Transverse colon (tissue), 4 donors: ENCODE data around the gene IL3. TPM values are rescaled to one million over a fixed set of nuclear protein-coding genes. Genes with fewer than 3 reads are reported as not detected.

ENCODE experiments used
- DNase-seq: peaks from one replicate; pipeline ENCODE4 v3.0.0-alpha.2; 2019
- H3K27ac ChIP-seq, 4 donors: fragments of 200-600 bp; sonication (generic); 2 replicates each; pipeline ENCODE4 v1.5.1; 2016 to 2018; ENCODE audit warnings: inconsistent platforms in 4 of 4
- H3K27me3 ChIP-seq: fragments of 200-600 bp; sonication (generic); 2 replicates; pipeline ENCODE4 v1.5.1; 2017; ENCODE audit warnings: inconsistent platforms
- H3K36me3 ChIP-seq, 4 donors: fragments of 200-600 bp; sonication (generic); 2 replicates each; pipeline ENCODE4 v1.5.1; 2017 to 2019; ENCODE audit warnings: inconsistent platforms in 4 of 4
- H3K4me1 ChIP-seq, 4 donors: fragments of 200-600 bp; sonication (generic); 2 replicates each; pipeline ENCODE4 v1.5.1; 2017 to 2020; ENCODE audit warnings: inconsistent platforms in 4 of 4
- H3K4me3 ChIP-seq, 4 donors: fragments of 200-600 bp; sonication (generic); 1 replicate in 1 of 4; 2 replicates in 3 of 4; pipeline versions ENCODE4 v1.5.1 to v1.6.1; 2017 to 2019; ENCODE audit warnings: inconsistent platforms in 4 of 4
- H3K9me3 ChIP-seq, 2 donors: fragments of 200-600 bp; sonication (generic); 2 replicates each; pipeline ENCODE4 v1.5.1; 2017 to 2019; ENCODE audit warnings: inconsistent platforms in 2 of 2
- CTCF ChIP-seq, 5 experiments: fragments of 200-600 bp in 3 of 5; fragments of 450-650 bp in 2 of 5; sonication (generic) in 3 of 5; IDR thresholded peaks; 1 replicate in 2 of 5; 2 replicates in 3 of 5; pipeline ENCODE4 v1.5.1; 2016 to 2017; ENCODE audit warnings: antibody characterized with exemption in 5 of 5, inconsistent platforms in 3 of 5, mild to moderate bottlenecking in 2 of 5, moderate library complexity in 1 of 5
- EP300 ChIP-seq: sonication (generic); formaldehyde crosslinking; IDR thresholded peaks from one replicate; pipeline ENCODE4 v1.6.1; 2017; ENCODE audit warnings: antibody characterized with exemption, low read depth
- POLR2A ChIP-seq: fragments of 450-650 bp; IDR thresholded peaks from one replicate; pipeline ENCODE4 v1.6.1; 2016; ENCODE audit warnings: antibody characterized with exemption, mild to moderate bottlenecking, moderate library complexity
- POLR2AphosphoS5 ChIP-seq, 3 donors: sonication (generic); formaldehyde crosslinking; IDR thresholded peaks; one replicate each; pipeline ENCODE4 v1.6.1; 2016; ENCODE audit warnings: antibody characterized with exemption in 3 of 3
- WGBS, 2 donors: methylation state at CpG; one replicate each; pipeline ENCODE4 v1.1.5; 2018; ENCODE audit warnings: low coverage in 1 of 2; 5-methylcytosine and 5-hydroxymethylcytosine counted together
- in situ Hi-C, 4 donors: fragments of 200-750 bp; cut with MboI; loops; one replicate each; pipeline versions ENCODE4 v1.15.0 to v1.15.1; 2017; ENCODE audit warnings: low sequenced_read_pairs in 3 of 4, low pct_ligation_motif_present in 1 of 4, low pct_unique_long_range_greater_than_20kb in 1 of 4
- intact Hi-C: fragments of 100-400 bp; cut with DNase I; formaldehyde crosslinking; loops from one replicate; pipeline ENCODE4 v1.15.1; 2023; ENCODE audit warnings: low total_unique reads
- total RNA-seq, 4 donors: library from RNA; depleted of rRNA; stranded (reverse); fragments of >200 nt; gene quantifications; one replicate each; pipeline ENCODE4 v1.1.0, GENCODE V29; 2016

IL3 gene
- total RNA-seq, 4 donors from 2014 or later: not detected

DNA sequence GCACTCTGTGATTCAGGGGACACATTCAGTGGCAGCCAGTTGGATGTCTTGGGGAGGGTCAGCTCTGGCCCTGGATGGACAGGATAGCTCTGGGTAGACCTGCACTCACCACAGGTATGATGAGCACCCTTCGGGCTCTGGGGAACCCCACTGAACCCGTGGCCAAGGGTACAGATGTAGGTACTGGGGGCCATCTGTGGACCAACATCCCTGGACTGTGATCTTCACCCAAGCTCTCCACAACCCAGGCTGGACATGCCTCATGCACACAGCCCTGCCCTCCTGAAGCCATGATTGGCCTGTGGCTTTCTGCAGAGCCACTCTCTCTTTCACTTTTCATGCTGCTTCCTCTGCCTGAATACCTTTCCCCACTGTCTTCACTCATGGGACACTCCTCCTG, 33.4 kb upstream of the IL3 start:
- no peak for DNase-seq
- H3K9me3 ChIP-seq: no peaks in the 10 kb centered on the region
- intact Hi-C loops: no loop called here
- no peak overlapping the region for H3K4me3 ChIP-seq
- H3K4me1 ChIP-seq: no peaks in the 10 kb centered on the region
- no peaks in the 10 kb centered on the region for H3K36me3 ChIP-seq
- no peaks in the 10 kb centered on the region for H3K27me3 ChIP-seq
- TF ChIP-seq POLR2A (no peak), EP300 (no peak), POLR2AphosphoS5 (IDR thresholded peaks at IDR 0.05) (no peak), CTCF (IDR thresholded peaks at IDR 0.05) (no peak)
- WGBS, 2 donors: 74% methylated on average over 2 of the region's 2 CpGs; no CpG with 5 or more reads in 1 of the 2 donors
- H3K27ac ChIP-seq: no peak overlapping the region
- in situ Hi-C loops: no loop called here

DNA sequence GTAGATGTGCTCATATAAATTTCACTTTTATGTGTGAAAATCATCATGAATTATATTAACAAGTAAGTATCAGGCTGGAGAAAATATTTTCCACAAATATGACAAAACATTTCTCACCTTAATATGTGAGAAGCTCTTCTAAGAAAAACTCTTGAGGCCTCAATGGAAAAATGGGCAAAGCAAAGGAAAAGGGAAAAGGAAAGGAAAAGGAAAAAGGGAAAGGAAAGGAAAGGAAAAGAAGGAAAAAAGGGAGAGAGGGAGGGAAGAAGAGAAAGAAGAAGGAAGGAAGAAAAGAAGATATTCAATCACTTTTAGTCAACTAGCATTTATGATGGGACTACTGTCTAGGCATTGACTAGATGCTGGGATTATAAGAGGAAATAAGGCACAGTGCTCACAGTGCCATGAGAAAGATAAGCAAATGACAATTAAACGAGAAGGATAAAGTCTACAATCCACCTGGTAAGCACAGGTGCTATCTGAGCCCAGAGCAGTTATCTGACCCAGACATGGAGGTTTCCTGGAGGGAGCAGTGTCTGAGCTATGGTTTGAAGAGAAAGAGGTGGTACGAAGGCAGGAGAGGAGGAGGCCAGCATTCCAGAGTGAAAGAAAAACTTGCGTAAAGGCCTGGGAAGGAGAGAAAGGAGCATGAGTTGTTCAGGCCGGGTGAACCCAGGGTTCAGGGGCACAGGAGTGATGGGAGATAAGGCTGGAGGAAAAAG, 30.7 kb upstream of the IL3 start:
- TF ChIP-seq CTCF (IDR thresholded peaks at IDR 0.05) (no peak), POLR2AphosphoS5 (IDR thresholded peaks at IDR 0.05) (no peak), EP300 (no peak), POLR2A (no peak)
- Histone ChIP-seq H3K4me1 (no peaks in the 10 kb centered on the region), H3K27me3 (no peaks in the 10 kb centered on the region), H3K36me3 (no peaks in the 10 kb centered on the region), H3K9me3 (no peaks in the 10 kb centered on the region), H3K27ac (no peak overlapping the region), H3K4me3 (no peak overlapping the region)
- 73 to 77% methylated on average over 4 of the region's 4 CpGs for WGBS, 2 donors
- DNase-seq: no peak
- intact Hi-C loops (no loop called here), in situ Hi-C loops (no loop called here)

DNA sequence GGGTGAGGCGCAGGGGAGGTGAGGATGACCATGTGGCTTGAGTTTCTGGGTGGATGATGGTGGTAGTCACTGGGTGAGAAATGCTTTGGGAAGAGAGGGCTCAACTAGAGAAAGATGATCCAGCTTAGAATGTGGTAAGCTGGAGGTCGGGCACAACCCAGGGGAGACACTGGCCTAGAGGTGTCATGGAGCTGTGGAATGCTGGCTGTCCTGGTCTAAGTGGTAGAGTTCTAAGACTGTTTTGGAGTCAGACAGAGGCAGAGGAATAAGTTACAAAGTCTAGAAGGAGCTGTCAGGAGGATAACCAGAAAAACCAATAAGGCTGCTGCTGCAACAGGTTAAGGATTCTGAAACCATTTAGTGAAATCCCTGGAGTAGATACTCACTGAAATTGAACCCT, 29.8 kb upstream of the IL3 start:
- DNase-seq: no peak
- TF ChIP-seq EP300 (no peak), POLR2A (no peak), CTCF (IDR thresholded peaks at IDR 0.05) (no peak), POLR2AphosphoS5 (IDR thresholded peaks at IDR 0.05) (no peak)
- no peaks in the 10 kb centered on the region for H3K27me3 ChIP-seq
- no peaks in the 10 kb centered on the region for H3K4me1 ChIP-seq
- H3K36me3 ChIP-seq: no peaks in the 10 kb centered on the region
- no peaks in the 10 kb centered on the region for H3K9me3 ChIP-seq
- H3K4me3 ChIP-seq: no peak overlapping the region
- H3K27ac ChIP-seq: no peak overlapping the region
- intact Hi-C loops (no loop called here), in situ Hi-C loops (no loop called here)
- 86 to 100% methylated on average over 1 to 2 of the region's 2 CpGs for WGBS, 2 donors

DNA sequence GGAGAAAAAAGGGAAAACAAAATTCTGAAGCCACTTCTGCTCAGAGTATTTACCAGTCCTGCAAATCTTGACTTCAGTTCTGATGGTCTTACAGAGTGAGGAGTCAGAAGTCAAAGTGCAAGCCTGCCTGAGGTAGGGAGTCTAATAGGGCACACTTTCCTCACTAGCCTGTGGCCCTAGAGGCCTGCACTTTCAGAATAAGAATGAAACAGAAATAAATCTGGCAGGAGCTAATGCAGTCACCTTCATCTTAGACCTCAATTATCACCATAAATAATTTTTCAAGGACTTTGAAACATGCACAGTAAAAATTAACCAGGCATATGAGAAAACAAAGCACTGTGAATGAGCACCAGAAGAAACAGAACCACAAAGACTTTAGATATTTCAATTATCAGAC, 28.3 kb upstream of the IL3 start:
- intact Hi-C loops: no loop called here
- H3K27ac ChIP-seq: no peak overlapping the region
- H3K36me3 ChIP-seq: no peaks in the 10 kb centered on the region
- no peak overlapping the region for H3K4me3 ChIP-seq
- H3K4me1 ChIP-seq: no peaks in the 10 kb centered on the region
- in situ Hi-C loops: no loop called here
- no peak for DNase-seq
- TF ChIP-seq POLR2AphosphoS5 (IDR thresholded peaks at IDR 0.05) (no peak), POLR2A (no peak), EP300 (no peak), CTCF (IDR thresholded peaks at IDR 0.05) (no peak)
- no peaks in the 10 kb centered on the region for H3K9me3 ChIP-seq
- H3K27me3 ChIP-seq: no peaks in the 10 kb centered on the region
